Brain microvascular endothelial cell (primary cell): ENCODE measurements around the gene PCYT1A.
"Not testable (repeated sequence)": the region's sequence is repeated elsewhere in the genome, so short reads cannot be mapped to it uniquely, and the experiment has no call there.

Source experiments
- DNase-seq: peaks from one replicate; pipeline ENCODE4 v3.0.0-alpha.2; 2020
- H3K27ac ChIP-seq: fragments of 250-450 bp; sonication (Bioruptor Pico); 2 replicates; pipeline ENCODE4 v1.5.1; 2020; ENCODE audit warnings: mild to moderate bottlenecking, moderate library complexity
- H3K27me3 ChIP-seq: fragments of 250-450 bp; sonication (Bioruptor Pico); replicated peaks from 2 replicates; pipeline ENCODE4 v1.5.1; 2020; ENCODE audit warnings: mild to moderate bottlenecking
- H3K36me3 ChIP-seq: fragments of 250-450 bp; sonication (Bioruptor Pico); replicated peaks from 2 replicates; pipeline ENCODE4 v1.5.1; 2020; ENCODE audit warnings: mild to moderate bottlenecking
- H3K4me3 ChIP-seq: 2 replicates; pipeline ENCODE4 v1.5.1; 2011; ENCODE audit warnings: low read depth, mild to moderate bottlenecking, control low read depth, low read length, moderate library complexity
- in situ Hi-C: cut with HindIII; loops from 2 replicates; pipeline ENCODE4 v1.10.0; 2017; ENCODE audit warnings: low sequenced_read_pairs, low pct_ligation_motif_present
- TF ChIP-seq, protein P1 (sequence below): IDR thresholded peaks from 2 replicates; pipeline ENCODE4 v1.5.1; 2011; ENCODE audit warnings: low read depth, mild to moderate bottlenecking, moderate library complexity, low read length, control low read depth, inconsistent platforms; ENCODE audit errors: missing control alignments

The PCYT1A gene

GRCh38 chr3:196317687-196318467 is 30.4 kb upstream of the PCYT1A start, which contains the start of gene DYNLT2B:
Gene DYNLT2B (minus strand): TSS chr3:196318240. CDS start chr3:196318152, 88 bp downstream.
- H3K4me3 ChIP-seq: peak within 1 kb of the TSS; percentile 84
- peak; percentile 81 for DNase-seq
- TF ChIP-seq, protein P1, sequence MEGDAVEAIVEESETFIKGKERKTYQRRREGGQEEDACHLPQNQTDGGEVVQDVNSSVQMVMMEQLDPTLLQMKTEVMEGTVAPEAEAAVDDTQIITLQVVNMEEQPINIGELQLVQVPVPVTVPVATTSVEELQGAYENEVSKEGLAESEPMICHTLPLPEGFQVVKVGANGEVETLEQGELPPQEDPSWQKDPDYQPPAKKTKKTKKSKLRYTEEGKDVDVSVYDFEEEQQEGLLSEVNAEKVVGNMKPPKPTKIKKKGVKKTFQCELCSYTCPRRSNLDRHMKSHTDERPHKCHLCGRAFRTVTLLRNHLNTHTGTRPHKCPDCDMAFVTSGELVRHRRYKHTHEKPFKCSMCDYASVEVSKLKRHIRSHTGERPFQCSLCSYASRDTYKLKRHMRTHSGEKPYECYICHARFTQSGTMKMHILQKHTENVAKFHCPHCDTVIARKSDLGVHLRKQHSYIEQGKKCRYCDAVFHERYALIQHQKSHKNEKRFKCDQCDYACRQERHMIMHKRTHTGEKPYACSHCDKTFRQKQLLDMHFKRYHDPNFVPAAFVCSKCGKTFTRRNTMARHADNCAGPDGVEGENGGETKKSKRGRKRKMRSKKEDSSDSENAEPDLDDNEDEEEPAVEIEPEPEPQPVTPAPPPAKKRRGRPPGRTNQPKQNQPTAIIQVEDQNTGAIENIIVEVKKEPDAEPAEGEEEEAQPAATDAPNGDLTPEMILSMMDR: no peak
- no peaks in the 10 kb centered on the region for H3K36me3 ChIP-seq
- peak within 1 kb of the TSS; percentile 80 for H3K27ac ChIP-seq
- no peaks in the 10 kb centered on the region for H3K27me3 ChIP-seq
- in situ Hi-C loops: no loop called here

GRCh38 chr3:196316799-196317686 is 29.5 kb upstream of the PCYT1A start:
- H3K27me3 ChIP-seq, in situ Hi-C loops, H3K36me3 ChIP-seq, DNase-seq: not testable (repeated sequence)
- Histone ChIP-seq H3K27ac (peak overlapping the region; percentile 80), H3K4me3 (peak overlapping the region; percentile 84)

GRCh38 chr3:196315821-196316220 is 28.3 kb upstream of the PCYT1A start:
- TF ChIP-seq, protein P1: no peak
- H3K36me3 ChIP-seq: no peaks in the 10 kb centered on the region
- DNase-seq: no peak
- in situ Hi-C loops: no loop called here
- H3K4me3 ChIP-seq: no peak overlapping the region
- H3K27ac ChIP-seq: no peak overlapping the region
- no peaks in the 10 kb centered on the region for H3K27me3 ChIP-seq

DNA sequence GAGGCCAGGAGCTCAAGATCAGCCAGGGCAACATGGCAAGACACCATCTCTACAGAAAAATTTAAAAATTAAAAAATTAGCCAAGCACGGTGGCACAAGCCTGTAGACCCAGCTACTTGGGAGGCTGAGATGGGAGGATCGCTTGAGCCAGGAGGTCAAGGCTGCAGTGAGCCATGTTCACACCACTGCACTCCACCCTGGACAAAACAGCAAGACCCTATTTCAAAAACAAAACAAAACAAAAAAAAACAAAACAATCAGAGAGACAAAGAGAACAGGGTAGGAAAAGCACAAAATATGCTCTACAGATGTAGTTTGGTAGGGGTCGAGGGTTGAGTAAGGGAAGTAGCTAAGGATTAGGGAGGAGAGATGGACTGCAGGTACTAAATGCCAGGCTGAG is 27.1 kb upstream of the PCYT1A start:
- Histone ChIP-seq H3K27me3 (no peaks in the 10 kb centered on the region), H3K27ac (no peak overlapping the region), H3K4me3 (no peak overlapping the region), H3K36me3 (no peaks in the 10 kb centered on the region)
- no peak for DNase-seq
- in situ Hi-C loops: no loop called here
- TF ChIP-seq, protein P1: no peak

- H3K27ac ChIP-seq, DNase-seq, H3K36me3 ChIP-seq, H3K4me3 ChIP-seq, H3K27me3 ChIP-seq, in situ Hi-C loops: not testable (repeated sequence)
Observed at GRCh38 chr3:196314086-196314485, 26.6 kb upstream of the PCYT1A start.

GRCh38 chr3:196302960-196303359 is 15.4 kb upstream of the PCYT1A start:
- H3K27ac ChIP-seq, H3K36me3 ChIP-seq, DNase-seq: not testable (repeated sequence)

GRCh38 chr3:196302551-196302950 is 15.0 kb upstream of the PCYT1A start:
- H3K36me3 ChIP-seq, H3K27me3 ChIP-seq, H3K27ac ChIP-seq, in situ Hi-C loops, DNase-seq, H3K4me3 ChIP-seq: not testable (repeated sequence)

More at GRCh38 chr3:196302960-196303359, 15.4 kb upstream of the PCYT1A start:
- H3K27me3 ChIP-seq, in situ Hi-C loops, H3K4me3 ChIP-seq: not testable (repeated sequence)
